ENCODE data around the gene ZNF287.

ZNF287 gene

DNA sequence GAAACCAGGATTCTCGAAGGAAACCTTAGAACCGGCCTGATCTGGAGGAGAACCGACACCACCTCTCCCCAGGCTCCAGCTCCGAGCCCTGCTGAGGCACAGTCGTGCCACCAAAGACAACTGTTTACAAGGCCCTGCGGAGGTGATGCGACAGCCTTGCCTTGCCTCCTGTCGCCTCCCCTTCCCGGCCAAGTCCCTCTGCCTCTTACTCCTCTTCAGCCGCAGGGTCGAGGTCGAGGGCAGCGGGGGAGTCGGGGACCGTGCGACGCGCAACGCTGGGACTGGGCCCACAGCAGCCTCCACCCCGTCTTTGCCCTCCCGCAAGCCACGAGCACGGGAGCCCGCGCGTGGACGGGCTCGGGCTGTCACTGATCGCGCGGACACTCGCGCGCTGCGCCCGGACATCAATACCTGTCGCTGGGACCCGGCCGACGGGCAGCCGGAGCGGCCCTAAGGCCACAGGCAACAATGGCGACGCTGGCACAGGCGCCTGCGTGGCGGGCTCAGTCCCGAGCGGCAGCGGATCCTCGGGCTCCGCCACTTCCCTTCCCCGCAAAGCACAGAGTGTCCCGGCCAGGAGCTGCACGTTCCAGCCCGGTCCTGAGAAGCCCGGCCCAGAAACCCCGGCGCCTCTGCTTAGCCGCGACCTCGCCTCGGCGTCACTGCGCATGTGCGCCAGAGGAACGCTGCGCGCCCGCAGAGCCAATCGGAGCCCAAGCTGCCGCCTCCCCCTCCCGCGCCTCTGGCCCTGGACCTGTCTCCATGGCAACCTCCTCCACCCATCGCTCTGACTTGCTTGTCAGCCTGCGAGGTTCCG, at the start of gene ZNF287:
Gene ZNF287, minus strand, starts transcription at position 664 of the 817 bp plus-strand sequence. CDS start 1,473 bp downstream, outside the sequence.
- TF ChIP-seq, protein P1, sequence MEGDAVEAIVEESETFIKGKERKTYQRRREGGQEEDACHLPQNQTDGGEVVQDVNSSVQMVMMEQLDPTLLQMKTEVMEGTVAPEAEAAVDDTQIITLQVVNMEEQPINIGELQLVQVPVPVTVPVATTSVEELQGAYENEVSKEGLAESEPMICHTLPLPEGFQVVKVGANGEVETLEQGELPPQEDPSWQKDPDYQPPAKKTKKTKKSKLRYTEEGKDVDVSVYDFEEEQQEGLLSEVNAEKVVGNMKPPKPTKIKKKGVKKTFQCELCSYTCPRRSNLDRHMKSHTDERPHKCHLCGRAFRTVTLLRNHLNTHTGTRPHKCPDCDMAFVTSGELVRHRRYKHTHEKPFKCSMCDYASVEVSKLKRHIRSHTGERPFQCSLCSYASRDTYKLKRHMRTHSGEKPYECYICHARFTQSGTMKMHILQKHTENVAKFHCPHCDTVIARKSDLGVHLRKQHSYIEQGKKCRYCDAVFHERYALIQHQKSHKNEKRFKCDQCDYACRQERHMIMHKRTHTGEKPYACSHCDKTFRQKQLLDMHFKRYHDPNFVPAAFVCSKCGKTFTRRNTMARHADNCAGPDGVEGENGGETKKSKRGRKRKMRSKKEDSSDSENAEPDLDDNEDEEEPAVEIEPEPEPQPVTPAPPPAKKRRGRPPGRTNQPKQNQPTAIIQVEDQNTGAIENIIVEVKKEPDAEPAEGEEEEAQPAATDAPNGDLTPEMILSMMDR (conservative IDR thresholded peaks at IDR 0.05; ENCODE audit: low read depth, low read length), result no peak
- peak; percentile 93 for DNase-seq (ENCODE audit: low read depth)
- peak within 1 kb of the TSS; percentile 82 for H3K4me3 ChIP-seq (ENCODE audit: low read depth, low read length)

DNA sequence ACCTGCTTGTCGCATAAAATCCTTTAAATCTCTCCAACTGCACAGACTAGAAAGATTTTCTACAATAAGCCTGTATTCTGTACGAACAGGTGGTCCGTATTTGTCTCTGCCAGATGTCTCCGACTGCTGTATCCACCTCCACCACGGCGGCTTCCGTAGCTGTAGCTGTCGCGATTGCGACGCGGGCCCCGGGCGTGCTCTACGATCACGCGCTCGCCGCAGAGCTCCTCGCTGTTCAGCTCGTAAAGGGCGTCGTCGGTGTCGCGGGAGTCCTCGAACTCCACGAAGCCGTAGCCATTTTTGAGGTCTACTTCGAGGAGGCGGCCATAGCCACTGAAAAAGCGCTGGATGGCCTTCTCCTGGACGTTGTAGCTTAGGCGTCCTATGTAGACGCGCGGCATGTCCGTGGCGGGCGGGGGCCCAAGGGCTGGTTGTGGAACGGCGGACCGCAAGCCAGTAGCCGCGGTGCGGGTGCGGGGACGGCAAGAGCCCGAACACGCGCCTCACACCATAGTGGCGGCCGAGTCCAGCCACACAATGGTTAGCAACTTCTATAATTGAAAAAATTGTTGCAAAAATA, 48.6 kb upstream of the ZNF287 start:
- TF ChIP-seq, protein P1 (conservative IDR thresholded peaks at IDR 0.05; ENCODE audit: low read depth, low read length), result no peak
- DNase-seq (ENCODE audit: low read depth), result no peak
- H3K4me3 ChIP-seq (ENCODE audit: low read depth, low read length), result no peak overlapping the region

DNA sequence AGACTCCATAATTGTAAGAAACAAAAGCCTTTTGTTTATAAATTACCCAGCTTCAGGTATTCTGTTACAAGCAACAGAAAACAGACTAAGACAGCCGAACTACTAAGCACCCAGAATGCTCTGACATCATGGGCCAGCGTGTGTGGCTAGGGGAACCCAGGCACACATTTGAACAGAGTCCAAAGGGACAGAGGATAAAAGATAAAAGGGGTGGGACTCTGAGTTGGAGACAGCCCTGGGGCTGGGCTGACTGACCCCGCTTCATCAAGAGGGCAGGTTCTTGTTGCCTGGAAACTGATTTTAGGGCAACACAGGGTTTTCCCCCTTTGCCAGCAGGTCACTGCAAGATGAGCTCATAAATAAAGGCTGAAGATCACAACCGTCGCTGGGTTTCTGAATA, 30.5 kb upstream of the ZNF287 start:
- no peak for DNase-seq (ENCODE audit: low read depth)
- TF ChIP-seq, protein P1 (conservative IDR thresholded peaks at IDR 0.05; ENCODE audit: low read depth, low read length), result no peak
- H3K4me3 ChIP-seq (ENCODE audit: low read depth, low read length), result no peak overlapping the region

DNA sequence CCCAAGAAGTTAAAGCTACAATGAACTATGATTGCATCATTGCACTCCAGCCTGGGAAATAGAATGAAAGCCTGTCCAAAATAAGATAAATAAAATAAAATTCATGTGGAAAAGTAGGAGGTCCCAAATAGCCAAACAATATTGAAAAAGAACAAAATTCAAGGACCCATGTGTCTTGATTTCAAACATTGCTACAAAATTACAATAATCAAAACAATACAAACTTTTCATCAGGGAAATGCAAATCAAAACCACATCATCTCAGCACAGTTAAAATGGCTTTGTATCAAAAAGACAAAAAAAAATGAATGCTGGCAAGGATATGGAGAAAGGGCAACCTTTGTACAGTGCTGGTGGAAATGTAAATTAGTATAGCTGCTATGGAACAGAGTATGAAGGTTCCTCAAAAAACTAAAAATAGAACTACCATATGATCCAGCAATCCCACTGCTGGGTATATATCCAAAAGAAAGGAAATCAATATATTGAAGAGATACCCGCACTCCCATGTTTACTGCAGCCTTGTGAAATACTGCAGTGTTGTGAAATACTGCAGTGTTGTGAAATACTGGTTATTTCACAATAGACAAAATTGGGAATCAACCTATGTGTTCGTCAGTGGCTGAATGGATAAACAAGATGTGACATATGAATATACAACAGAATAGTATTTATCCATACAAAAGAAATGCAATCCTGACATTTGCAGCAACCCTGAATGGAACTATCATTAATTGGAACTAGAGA, 24.5 kb upstream of the ZNF287 start:
- TF ChIP-seq, protein P1 (conservative IDR thresholded peaks at IDR 0.05; ENCODE audit: low read depth, low read length), result no peak

DNA sequence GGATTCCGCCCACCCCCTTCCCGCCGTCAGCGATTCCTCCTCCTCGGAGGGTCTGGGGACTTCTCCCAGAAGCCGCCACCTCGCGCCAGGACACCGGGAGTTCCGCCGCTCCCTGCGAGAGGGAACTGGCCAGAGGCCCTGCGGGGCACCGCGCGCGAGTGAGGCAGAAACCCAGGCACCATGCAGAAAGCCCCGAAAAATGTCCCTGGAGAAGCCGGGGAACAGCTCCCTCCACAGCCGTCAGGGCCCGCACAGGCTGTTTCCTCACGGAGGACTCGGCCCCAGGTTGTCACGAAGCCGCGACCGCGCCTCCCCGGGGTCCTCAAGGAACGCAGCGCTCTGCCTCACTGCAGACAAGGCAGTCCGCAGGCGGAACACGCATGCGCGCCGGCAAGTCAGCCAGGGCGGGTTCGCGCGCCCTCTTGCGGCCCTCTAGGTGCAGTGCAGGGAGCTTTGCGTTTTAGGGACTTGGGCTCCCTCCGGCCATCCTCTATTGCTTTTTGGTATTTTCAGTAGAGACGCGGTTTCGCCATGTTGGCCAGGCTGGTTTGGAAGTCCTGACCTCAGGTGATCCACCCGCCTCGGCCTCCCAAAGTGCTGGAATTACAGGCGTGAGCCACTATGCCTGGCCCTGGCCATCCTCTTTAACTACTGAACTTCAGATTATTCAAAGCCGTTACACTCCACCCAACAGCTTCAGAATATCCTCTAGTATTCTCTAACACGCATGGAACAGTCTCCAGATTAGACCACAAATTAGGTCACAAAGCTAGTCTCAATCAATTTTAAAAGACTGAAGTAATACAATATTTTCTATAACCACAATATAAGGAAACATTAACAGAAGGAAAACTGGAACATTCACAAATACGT, 20.3 kb upstream of the ZNF287 start:
- DNase-seq (ENCODE audit: low read depth), result peak; percentile 89
- TF ChIP-seq, protein P1 (conservative IDR thresholded peaks at IDR 0.05; ENCODE audit: low read depth, low read length), result peak; percentile 95
- peak overlapping the region; percentile 71 for H3K4me3 ChIP-seq (ENCODE audit: low read depth, low read length)

More for the DNA sequence above, 24.5 kb upstream of the ZNF287 start:
- H3K4me3 ChIP-seq (ENCODE audit: low read depth, low read length), result no peak overlapping the region
- DNase-seq (ENCODE audit: low read depth), result peak; percentile 42

DNA sequence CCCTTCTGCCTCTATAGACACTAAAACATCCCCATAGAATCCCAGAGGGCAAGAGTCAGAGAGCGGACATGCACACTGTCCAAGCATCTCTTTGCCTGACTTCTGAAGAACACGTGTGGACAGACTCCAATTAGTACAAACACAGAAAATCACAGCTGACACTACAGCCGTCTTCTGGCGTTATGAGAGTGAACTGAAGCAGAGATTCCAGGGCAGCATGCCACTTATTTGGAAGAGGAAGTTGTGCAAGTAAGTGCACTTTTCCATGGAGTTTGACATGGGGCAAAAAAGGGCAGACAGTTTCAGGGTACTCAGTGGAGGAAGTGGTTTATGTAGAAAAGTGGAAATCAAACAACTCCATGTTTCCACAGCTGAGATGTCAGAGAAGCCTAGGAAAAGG, 16.8 kb upstream of the ZNF287 start:
- no peak for DNase-seq (ENCODE audit: low read depth)
- TF ChIP-seq, protein P1 (conservative IDR thresholded peaks at IDR 0.05; ENCODE audit: low read depth, low read length), result no peak
- no peak overlapping the region for H3K4me3 ChIP-seq (ENCODE audit: low read depth, low read length)

Data from choroid plexus epithelial cell (primary cell).